ENCODE results near the gene TMEM182.

The TMEM182 gene

DNA sequence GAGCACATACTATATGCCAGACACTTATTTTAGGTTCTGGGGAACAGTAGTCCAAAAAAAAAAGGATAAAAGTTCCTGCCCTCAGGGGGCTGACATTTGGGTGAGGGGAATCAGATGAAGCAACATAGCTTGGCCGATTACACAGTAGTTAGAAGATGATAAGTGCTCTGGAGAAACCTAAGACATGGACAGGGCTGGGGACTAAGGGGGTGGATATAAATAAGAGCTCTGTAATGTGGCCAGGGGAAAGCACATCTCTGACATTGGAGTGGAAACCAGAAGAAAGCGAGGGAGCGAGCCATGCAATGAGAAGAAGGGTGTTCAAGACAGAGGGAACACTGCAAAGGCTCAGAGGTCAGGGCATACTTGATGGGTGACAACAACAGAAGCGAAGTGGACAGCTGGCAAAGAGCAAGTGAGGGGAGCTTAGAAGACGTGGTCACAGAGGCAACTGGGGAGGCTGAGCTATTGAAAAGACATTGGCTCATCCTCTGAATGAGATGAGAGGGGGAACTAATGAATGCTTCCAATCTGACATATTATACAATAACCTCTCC is 11.4 kb downstream of the TMEM182 start (continued):
- TF ChIP-seq, protein P1, sequence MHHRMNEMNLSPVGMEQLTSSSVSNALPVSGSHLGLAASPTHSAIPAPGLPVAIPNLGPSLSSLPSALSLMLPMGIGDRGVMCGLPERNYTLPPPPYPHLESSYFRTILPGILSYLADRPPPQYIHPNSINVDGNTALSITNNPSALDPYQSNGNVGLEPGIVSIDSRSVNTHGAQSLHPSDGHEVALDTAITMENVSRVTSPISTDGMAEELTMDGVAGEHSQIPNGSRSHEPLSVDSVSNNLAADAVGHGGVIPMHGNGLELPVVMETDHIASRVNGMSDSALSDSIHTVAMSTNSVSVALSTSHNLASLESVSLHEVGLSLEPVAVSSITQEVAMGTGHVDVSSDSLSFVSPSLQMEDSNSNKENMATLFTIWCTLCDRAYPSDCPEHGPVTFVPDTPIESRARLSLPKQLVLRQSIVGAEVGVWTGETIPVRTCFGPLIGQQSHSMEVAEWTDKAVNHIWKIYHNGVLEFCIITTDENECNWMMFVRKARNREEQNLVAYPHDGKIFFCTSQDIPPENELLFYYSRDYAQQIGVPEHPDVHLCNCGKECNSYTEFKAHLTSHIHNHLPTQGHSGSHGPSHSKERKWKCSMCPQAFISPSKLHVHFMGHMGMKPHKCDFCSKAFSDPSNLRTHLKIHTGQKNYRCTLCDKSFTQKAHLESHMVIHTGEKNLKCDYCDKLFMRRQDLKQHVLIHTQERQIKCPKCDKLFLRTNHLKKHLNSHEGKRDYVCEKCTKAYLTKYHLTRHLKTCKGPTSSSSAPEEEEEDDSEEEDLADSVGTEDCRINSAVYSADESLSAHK (tag by site-specific recombination; IDR thresholded peaks at IDR 0.05): no peak
- no peak for TF ChIP-seq TSHZ1 (tag by site-specific recombination; IDR thresholded peaks at IDR 0.05; ENCODE audit: borderline replicate concordance)
- no peak for TF ChIP-seq ZXDB (tag by site-specific recombination; IDR thresholded peaks at IDR 0.05)
- no peak for TF ChIP-seq ZNF404 (tag by site-specific recombination; IDR thresholded peaks at IDR 0.05)
- TF ChIP-seq MYNN (tag by site-specific recombination; IDR thresholded peaks at IDR 0.05; ENCODE audit: borderline replicate concordance): no peak
- no peak for TF ChIP-seq GLI2 (tag by site-specific recombination; IDR thresholded peaks at IDR 0.05; ENCODE audit: borderline replicate concordance, low read depth)

DNA sequence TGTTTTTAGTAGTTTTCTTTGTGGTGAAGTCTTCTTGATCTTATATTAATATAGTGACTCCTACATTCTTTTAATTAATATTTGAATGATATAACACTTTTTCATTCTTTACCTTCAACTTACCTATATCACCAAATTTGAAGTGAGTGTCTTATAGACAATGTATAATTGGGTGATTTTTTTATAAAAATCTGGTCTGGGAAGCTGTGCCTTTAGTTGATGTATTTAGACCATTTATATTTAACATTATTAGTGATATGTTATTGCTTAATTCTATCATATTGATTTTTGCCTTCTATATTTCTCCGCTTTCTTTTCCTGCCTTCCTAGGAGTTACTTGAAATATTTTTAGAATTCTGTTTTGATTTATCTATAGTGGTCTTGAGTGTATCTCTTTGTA is 16.4 kb downstream of the TMEM182 start:
- no peaks in the 10 kb centered on the region for H3K36me3 ChIP-seq (ENCODE audit: control insufficient read depth in 2 of 2, insufficient read depth in 1 of 2, low read length in 2 of 2)
- ChIA-PET CTCF (interaction anchor here (1.3 kb wide), 1 partner anchor 25 kb away, joined by 6 read pairs; no protein-coding TSS in a partner anchor), POLR2A (no interaction called here)
- no peak for TF ChIP-seq ZNF24 (tag by site-specific recombination; IDR thresholded peaks at IDR 0.05)
- TF ChIP-seq ZNF112 (tag by site-specific recombination; IDR thresholded peaks at IDR 0.05): no peak
- TF ChIP-seq ZNF169 (tag by site-specific recombination; IDR thresholded peaks at IDR 0.05): no peak
- TF ChIP-seq ZNF214 (tag by site-specific recombination; IDR thresholded peaks at IDR 0.05; ENCODE audit: borderline replicate concordance): no peak
- no peak for TF ChIP-seq ZNF777 (tag by site-specific recombination; IDR thresholded peaks at IDR 0.05; ENCODE audit: borderline replicate concordance)
- no peak for TF ChIP-seq ZNF398 (tag by site-specific recombination; IDR thresholded peaks at IDR 0.05)
- TF ChIP-seq KLF16 (tag by site-specific recombination; IDR thresholded peaks at IDR 0.05): no peak
- H3K4me1 ChIP-seq (ENCODE audit: control insufficient read depth, insufficient read depth, low read length): no peaks in the 10 kb centered on the region
- H3K4me3 ChIP-seq (ENCODE audit: low read depth, low read length): no peak overlapping the region
- H3K27ac ChIP-seq (ENCODE audit: extremely low read depth, low read depth, low read length): no peak overlapping the region
- no peaks in the 10 kb centered on the region for H3K9me3 ChIP-seq (ENCODE audit: control insufficient read depth, insufficient read depth, low read depth, low read length)

GRCh38 chr2:102780467-102780866 is 18.6 kb downstream of the TMEM182 start:
- ChIA-PET CTCF (interaction anchor here (0.9 to 1.0 kb wide), 2 partner anchors 27 to 59 kb away, joined by 3 read pairs; no protein-coding TSS in a partner anchor), POLR2A (no interaction called here)
- no peaks in the 10 kb centered on the region for H3K9me3 ChIP-seq (ENCODE audit: control insufficient read depth, insufficient read depth, low read depth, low read length)
- no peak for TF ChIP-seq ZNF792 (tag by site-specific recombination; IDR thresholded peaks at IDR 0.05)
- no peak for TF ChIP-seq ZNF48 (tag by site-specific recombination; IDR thresholded peaks at IDR 0.05)
- TF ChIP-seq ZNF549 (tag by site-specific recombination; IDR thresholded peaks at IDR 0.05): no peak
- TF ChIP-seq ZNF791 (tag by site-specific recombination; IDR thresholded peaks at IDR 0.05): no peak
- TF ChIP-seq, protein P2, sequence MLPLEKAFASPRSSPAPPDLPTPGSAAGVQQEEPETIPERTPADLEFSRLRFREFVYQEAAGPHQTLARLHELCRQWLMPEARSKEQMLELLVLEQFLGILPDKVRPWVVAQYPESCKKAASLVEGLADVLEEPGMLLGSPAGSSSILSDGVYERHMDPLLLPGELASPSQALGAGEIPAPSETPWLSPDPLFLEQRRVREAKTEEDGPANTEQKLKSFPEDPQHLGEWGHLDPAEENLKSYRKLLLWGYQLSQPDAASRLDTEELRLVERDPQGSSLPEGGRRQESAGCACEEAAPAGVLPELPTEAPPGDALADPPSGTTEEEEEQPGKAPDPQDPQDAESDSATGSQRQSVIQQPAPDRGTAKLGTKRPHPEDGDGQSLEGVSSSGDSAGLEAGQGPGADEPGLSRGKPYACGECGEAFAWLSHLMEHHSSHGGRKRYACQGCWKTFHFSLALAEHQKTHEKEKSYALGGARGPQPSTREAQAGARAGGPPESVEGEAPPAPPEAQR (tag by site-specific recombination; IDR thresholded peaks at IDR 0.05): no peak
- no peak for TF ChIP-seq ZNF596 (tag by site-specific recombination; IDR thresholded peaks at IDR 0.05)
- H3K4me3 ChIP-seq (ENCODE audit: low read depth, low read length): no peak overlapping the region
- no peak overlapping the region for H3K27ac ChIP-seq (ENCODE audit: extremely low read depth, low read depth, low read length)
- no peaks in the 10 kb centered on the region for H3K4me1 ChIP-seq (ENCODE audit: control insufficient read depth, insufficient read depth, low read length)
- no peaks in the 10 kb centered on the region for H3K36me3 ChIP-seq (ENCODE audit: control insufficient read depth in 2 of 2, insufficient read depth in 1 of 2, low read length in 2 of 2)

Data from HEK293 (cell line).